ENCODE data around the gene MACF1. TPM values are rescaled to one million over a fixed set of nuclear protein-coding genes. Genes with fewer than 3 reads are reported as not detected.

MACF1 gene
- total RNA-seq, 1 experiment from 2014 or later, result 190 TPM

DNA sequence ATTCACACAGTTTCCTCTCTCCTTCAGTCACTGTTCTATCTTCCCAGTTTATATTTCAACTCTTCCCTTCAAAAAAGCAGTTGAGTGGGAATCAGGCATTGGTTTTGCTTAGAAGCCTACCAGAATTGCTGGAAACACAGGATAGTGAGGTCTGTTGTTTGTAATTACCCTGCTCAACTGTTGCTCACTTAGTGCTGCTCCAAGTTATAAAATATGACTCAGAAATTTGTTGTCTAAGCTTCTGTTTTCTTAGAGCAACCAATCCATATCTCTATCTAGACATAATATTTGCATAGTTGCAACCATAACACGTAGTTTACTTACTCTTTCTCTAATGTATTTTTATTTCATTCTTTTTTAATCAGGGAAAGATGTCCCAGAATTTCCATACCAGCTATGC is 87.9 kb downstream of the MACF1 start:
- H3K27ac Mint-ChIP-seq, result no peak overlapping the region
- no peak overlapping the region for H3K18ac ChIP-seq (ENCODE audit: insufficient read length, low read depth, low read length)
- H2BK15ac ChIP-seq (ENCODE audit: low read depth, low read length), result no peak overlapping the region
- TF ChIP-seq CTCF (conservative IDR thresholded peaks at IDR 0.05), result no peak
- no peak overlapping the region for H2AFZ ChIP-seq (ENCODE audit: low read length)
- no peak overlapping the region for H2BK120ac ChIP-seq (ENCODE audit: low read depth, low read length, poor library complexity, severe bottlenecking)
- no peaks in the 10 kb centered on the region for H3K79me2 ChIP-seq (ENCODE audit: insufficient read depth, low read length)
- no peak overlapping the region for H4K5ac ChIP-seq (ENCODE audit: insufficient read length, low read depth, low read length)
- DNase-seq, result no peak
- no peak overlapping the region for H2BK12ac ChIP-seq (ENCODE audit: insufficient read length, low read depth, low read length)
- no peak overlapping the region for H2AK5ac ChIP-seq (ENCODE audit: insufficient read length, low read length)
- no peak overlapping the region for H4K91ac ChIP-seq (ENCODE audit: insufficient read length, low read depth, low read length)
- no CpG with 5 or more reads among the region's 1 CpG for WGBS (ENCODE audit: extremely low coverage, insufficient read length, low lambda C conversion rate)
- no peak overlapping the region for H3K56ac ChIP-seq (ENCODE audit: insufficient read length, low read depth, low read length)
- no peak overlapping the region for H2BK20ac ChIP-seq (ENCODE audit: low read depth, low read length, poor library complexity, severe bottlenecking)
- no peaks in the 10 kb centered on the region for H3K79me1 ChIP-seq (ENCODE audit: insufficient read depth, low read depth, low read length, poor library complexity, severe bottlenecking)
- H3K4ac ChIP-seq (ENCODE audit: low read depth, low read length), result no peak overlapping the region
- no peaks in the 10 kb centered on the region for H3K9me3 ChIP-seq (ENCODE audit: control insufficient read depth, low read depth, low read length)
- H3K27me3 ChIP-seq (ENCODE audit: insufficient read depth, low read length), result no peaks in the 10 kb centered on the region
- no peaks in the 10 kb centered on the region for H3K27me3 Mint-ChIP-seq (ENCODE audit: low read depth)
- H2BK5ac ChIP-seq (ENCODE audit: insufficient read length, low read length), result no peak overlapping the region
- no peak overlapping the region for H3K14ac ChIP-seq (ENCODE audit: insufficient read depth, low read length)
- H4K8ac ChIP-seq (replicated peaks; ENCODE audit: insufficient read length, low read depth, low read length), result no peak overlapping the region
- no peak overlapping the region for H3K9ac ChIP-seq (ENCODE audit: extremely low read depth, insufficient read length, low read length)
- H3K4me3 Mint-ChIP-seq, result no peak overlapping the region
- no peaks in the 10 kb centered on the region for H3K23me2 ChIP-seq (ENCODE audit: insufficient read length, low read depth, low read length, poor library complexity, severe bottlenecking)
- no peaks in the 10 kb centered on the region for H3K4me1 Mint-ChIP-seq
- no peak overlapping the region for H3K23ac ChIP-seq (ENCODE audit: insufficient read length, low read depth, low read length)
- H3K9me3 Mint-ChIP-seq, result no peaks in the 10 kb centered on the region
- no peak overlapping the region for H3K4me2 ChIP-seq (ENCODE audit: insufficient read depth, insufficient read length, low read length)
- no peak overlapping the region for H3T11ph ChIP-seq (ENCODE audit: low read length)
- no peaks in the 10 kb centered on the region for H4K20me1 ChIP-seq (ENCODE audit: control insufficient read depth, insufficient read depth, insufficient read length)
- H3K36me3 Mint-ChIP-seq (ENCODE audit: insufficient read depth in 1 of 3, low read depth in 3 of 3), result peaks cover 40 to 85% (median 85%) of the 10 kb centered on the region in 3 experiments; a peak in 6 of 7 replicates
- H3K27ac ChIP-seq (ENCODE audit: insufficient read length, low read depth, low read length), result no peak overlapping the region
- H3K4me1 ChIP-seq (ENCODE audit: insufficient read depth, low read length), result no peaks in the 10 kb centered on the region
